Measurements from ENCODE around the gene GORASP1.
"Not testable (repeated sequence)": the region's sequence is repeated elsewhere in the genome, so short reads cannot be mapped to it uniquely, and the experiment has no call there.

The GORASP1 gene

DNA sequence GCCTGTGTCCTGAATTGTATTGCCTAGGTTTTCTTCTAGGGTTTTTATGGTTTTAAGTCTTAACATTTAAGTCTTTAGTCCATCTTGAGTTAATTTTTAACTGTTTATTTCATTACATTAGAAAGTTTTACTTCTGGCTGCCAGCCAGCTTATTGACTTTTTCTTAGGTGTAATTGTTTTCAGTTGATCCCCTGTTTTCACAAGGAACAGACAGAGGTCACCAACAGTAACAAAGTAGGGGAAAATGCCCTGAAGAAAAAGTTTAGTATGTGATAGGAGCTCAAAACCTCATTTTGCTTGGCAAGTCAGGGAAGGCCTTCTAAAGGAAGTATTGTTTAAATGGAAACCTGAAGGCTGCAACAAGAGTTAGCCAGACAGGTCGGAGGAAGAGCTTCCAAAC, 45.2 kb downstream of the GORASP1 start:
- DNase-seq (ENCODE audit: low read depth), result no peak
- TF ChIP-seq, protein P1, sequence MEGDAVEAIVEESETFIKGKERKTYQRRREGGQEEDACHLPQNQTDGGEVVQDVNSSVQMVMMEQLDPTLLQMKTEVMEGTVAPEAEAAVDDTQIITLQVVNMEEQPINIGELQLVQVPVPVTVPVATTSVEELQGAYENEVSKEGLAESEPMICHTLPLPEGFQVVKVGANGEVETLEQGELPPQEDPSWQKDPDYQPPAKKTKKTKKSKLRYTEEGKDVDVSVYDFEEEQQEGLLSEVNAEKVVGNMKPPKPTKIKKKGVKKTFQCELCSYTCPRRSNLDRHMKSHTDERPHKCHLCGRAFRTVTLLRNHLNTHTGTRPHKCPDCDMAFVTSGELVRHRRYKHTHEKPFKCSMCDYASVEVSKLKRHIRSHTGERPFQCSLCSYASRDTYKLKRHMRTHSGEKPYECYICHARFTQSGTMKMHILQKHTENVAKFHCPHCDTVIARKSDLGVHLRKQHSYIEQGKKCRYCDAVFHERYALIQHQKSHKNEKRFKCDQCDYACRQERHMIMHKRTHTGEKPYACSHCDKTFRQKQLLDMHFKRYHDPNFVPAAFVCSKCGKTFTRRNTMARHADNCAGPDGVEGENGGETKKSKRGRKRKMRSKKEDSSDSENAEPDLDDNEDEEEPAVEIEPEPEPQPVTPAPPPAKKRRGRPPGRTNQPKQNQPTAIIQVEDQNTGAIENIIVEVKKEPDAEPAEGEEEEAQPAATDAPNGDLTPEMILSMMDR (IDR thresholded peaks at IDR 0.05; ENCODE audit: control insufficient read depth, insufficient read depth, low read depth, low read length, missing control alignments), result no peak
- no peak overlapping the region for H3K4me3 ChIP-seq (ENCODE audit: control insufficient read depth, low read depth, low read length)

DNA sequence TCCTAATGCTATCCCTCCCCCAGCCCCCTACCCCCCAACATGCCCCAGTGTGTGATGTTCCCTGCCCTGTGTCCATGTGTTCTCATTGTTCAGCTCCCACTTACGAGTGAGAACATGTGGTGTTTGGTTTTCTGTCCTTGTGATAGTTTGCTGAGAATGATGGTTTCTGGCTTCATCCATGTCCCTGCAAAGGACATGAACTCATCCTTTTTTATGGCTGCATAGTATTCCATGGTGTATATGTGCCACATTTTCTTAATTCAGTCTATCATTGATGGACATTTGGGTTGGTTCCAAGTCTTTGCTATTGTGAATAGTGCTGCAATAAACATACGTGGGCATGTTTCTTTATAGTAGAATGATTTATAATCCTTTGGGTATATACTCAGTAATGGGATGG, 46.2 kb downstream of the GORASP1 start:
- not testable (repeated sequence) for DNase-seq (ENCODE audit: low read depth); H3K4me3 ChIP-seq (ENCODE audit: control insufficient read depth, low read depth, low read length)

DNA sequence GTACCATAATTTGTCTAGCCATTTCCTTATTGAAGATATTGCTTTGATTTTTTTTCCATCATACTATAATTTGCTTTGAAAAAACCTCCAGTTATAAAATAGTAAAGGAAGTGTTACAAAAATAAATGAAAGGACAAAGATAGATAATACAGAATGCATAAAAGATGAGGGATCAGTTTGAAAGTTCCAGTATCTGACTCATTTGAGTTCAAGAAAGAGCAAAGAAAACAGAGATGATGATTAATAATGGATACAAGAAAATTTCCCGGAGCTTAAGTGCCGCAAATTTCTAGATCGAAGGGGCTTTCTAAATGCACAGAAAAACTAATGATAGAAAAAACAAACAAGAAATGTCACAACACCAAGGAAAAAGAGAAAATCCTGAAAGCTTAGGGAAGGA, 51.3 kb downstream of the GORASP1 start:
- no peak for DNase-seq (ENCODE audit: low read depth)
- TF ChIP-seq, protein P1 (IDR thresholded peaks at IDR 0.05; ENCODE audit: control insufficient read depth, insufficient read depth, low read depth, low read length, missing control alignments), result no peak
- H3K4me3 ChIP-seq (ENCODE audit: control insufficient read depth, low read depth, low read length), result no peak overlapping the region

DNA sequence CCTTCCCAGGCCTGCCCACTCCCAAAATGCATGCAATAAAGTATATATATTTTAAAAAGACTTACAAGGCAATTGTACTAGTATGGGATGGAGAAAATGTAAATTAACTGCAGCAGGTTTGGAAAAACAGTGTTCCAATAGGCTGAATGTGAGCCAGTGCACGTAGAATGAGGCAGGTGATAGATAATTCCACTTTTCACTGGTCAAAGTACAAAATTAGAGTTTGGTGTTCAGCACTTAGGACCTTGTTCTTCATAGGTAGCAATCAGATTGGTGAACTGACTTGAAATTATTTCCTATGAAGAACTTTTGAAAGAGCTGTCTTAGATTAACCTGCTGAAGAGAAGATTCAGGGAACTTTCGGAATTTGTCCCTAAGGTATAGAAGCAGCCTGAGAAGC, 53.7 kb downstream of the GORASP1 start:
- TF ChIP-seq, protein P1 (IDR thresholded peaks at IDR 0.05; ENCODE audit: control insufficient read depth, insufficient read depth, low read depth, low read length, missing control alignments), result no peak
- no peak overlapping the region for H3K4me3 ChIP-seq (ENCODE audit: control insufficient read depth, low read depth, low read length)
- no peak for DNase-seq (ENCODE audit: low read depth)

DNA sequence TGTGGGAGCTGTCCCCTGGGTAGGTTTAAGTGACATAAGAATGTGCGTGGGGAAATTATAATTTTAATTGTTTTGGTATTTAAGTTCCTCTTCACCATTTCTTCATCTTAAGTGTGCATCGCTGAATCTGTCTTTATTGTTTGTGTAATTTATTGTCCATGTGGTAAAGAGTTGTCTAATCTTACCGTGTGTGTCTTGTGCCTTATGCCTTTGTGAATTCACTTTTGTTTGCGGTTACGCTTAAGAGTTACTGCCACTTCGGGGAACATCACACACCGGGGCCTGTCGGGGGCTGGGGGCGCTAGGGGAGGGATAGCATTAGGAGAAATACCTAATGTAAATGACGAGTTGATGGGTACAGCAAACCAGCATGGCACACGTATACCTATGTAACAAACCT, 54.8 kb downstream of the GORASP1 start:
- TF ChIP-seq, protein P1 (IDR thresholded peaks at IDR 0.05; ENCODE audit: control insufficient read depth, insufficient read depth, low read depth, low read length, missing control alignments), result no peak
- H3K4me3 ChIP-seq (ENCODE audit: control insufficient read depth, low read depth, low read length), result peak overlapping the region; percentile 97
- DNase-seq (ENCODE audit: low read depth), result no peak

DNA sequence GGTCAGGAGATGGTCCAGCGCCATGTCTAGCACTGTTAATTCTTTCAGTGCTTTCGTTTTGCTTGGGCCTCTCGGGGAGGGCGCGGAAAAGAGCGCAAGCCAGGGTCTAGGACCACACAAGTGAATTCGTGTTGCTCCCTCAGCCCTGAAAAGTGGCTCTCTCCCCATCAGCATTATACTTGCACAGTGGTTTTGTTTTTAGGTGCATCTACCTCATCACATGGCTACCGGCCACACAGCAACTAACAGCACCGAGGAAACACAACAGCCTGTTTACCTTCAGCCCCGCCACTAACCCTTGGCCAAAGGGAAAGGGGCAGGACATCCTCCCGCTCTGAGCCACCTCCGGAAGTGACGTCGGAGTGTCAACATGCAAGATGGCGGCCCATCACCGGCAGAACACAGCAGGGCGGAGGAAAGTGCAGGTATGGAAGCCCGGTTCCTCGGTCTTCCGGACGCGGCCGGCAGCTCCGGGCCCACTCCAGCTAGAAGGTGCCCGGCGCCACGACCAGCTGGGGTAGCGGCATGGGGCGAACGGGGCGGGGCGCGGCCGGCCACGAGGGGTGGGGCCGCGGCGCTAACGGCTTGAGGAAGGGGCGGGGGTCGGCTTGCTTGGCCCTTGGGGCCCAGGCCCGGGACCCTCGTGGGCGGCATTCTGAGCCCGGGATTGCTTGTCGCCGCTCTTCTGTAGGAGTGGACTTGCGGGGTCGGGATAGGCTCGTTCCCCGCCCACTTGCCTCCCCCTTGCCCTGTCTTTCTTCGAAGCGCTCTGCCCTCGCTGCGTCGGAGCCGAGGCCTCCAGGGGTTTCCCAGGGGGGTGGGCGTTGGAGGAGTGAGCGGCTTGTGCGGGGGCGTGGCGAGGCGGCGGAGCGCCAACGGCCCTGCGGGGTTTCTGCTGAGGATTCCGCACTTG, 55.5 kb downstream of the GORASP1 start, which contains the start of the genes SCN11A and WDR48:
SCN11A (minus strand) TSS at position 296 of the 913 bp plus-strand sequence. CDS start 101,582 bp downstream, outside the sequence.
WDR48 (plus strand) TSS at position 368 of the 913 bp plus-strand sequence; CDS start at position 378, 10 bp downstream.
- DNase-seq (ENCODE audit: low read depth), result peak; percentile 49
- peak within 1 kb of the TSS; percentile 97 for H3K4me3 ChIP-seq (ENCODE audit: control insufficient read depth, low read depth, low read length)
- TF ChIP-seq, protein P1 (IDR thresholded peaks at IDR 0.05; ENCODE audit: control insufficient read depth, insufficient read depth, low read depth, low read length, missing control alignments), result no peak

DNA sequence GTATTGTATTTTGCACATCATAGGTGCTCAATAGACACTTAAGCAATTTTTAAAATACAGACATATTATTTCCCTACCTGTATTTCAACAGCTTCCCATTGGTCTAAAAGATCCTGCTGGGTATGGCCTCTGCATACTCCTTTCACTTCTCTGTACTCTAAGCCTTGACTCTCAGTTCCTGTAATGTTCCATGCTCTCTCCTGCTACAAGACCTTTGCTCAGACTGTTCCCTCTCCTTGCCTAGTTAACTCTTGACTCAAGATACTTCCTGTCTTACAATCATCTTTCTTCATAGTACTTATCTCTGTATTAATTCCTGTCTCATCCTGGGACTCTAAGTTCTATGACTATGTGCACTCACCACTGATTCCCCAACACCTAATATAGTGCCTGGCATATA, 57.4 kb downstream of the GORASP1 start:
- DNase-seq (ENCODE audit: low read depth), result no peak
- TF ChIP-seq, protein P1 (IDR thresholded peaks at IDR 0.05; ENCODE audit: control insufficient read depth, insufficient read depth, low read depth, low read length, missing control alignments), result no peak

More for the DNA sequence above, 57.4 kb downstream of the GORASP1 start:
- H3K4me3 ChIP-seq (ENCODE audit: control insufficient read depth, low read depth, low read length), result no peak overlapping the region

All from AG09309 (cell line).